Activated CD4-positive, alpha-beta T cell treated with anti-CD3 and anti-CD28 coated beads, Interleukin-2, Interleukin-4, amounts not matched to agents 100 ng/mL and 50 ng/mL, durations not matched to agents 16 hours and 8 hours (primary cell): Measurements from ENCODE around the gene AMBP.
"Not testable (repeated sequence)": the region's sequence is repeated elsewhere in the genome, so short reads cannot be mapped to it uniquely, and the experiment has no call there.

Source experiments
- DNase-seq: peaks from one replicate; pipeline ENCODE4 v3.0.0-alpha.2; 2020; ENCODE audit warnings: low spot score

The AMBP gene

GRCh38 chr9:114050646-114051045, 27.5 kb downstream of the AMBP start:
- DNase-seq = no peak

GRCh38 chr9:114050226-114050568, 27.9 kb downstream of the AMBP start:
- DNase-seq = no peak

GRCh38 chr9:114049441-114050225, 28.5 kb downstream of the AMBP start:
- no peak for DNase-seq

GRCh38 chr9:114048533-114049415, 29.3 kb downstream of the AMBP start:
- DNase-seq = no peak

- DNase-seq = no peak
These were observed 30.4 kb downstream of the AMBP start for GRCh38 chr9:114047717-114048116.

- no peak for DNase-seq
These were observed 31.2 kb downstream of the AMBP start for GRCh38 chr9:114046875-114047274.

GRCh38 chr9:114046237-114046755, 31.8 kb downstream of the AMBP start:
- no peak for DNase-seq

GRCh38 chr9:114043660-114044059, 34.4 kb downstream of the AMBP start:
- DNase-seq = not testable (repeated sequence)

- no peak for DNase-seq
These were observed 38.6 kb downstream of the AMBP start for GRCh38 chr9:114039484-114039883.

GRCh38 chr9:114038724-114039313, 39.3 kb downstream of the AMBP start:
- DNase-seq = no peak

GRCh38 chr9:114037961-114038723, 40.0 kb downstream of the AMBP start:
- no peak for DNase-seq

GRCh38 chr9:114037249-114037648, 40.9 kb downstream of the AMBP start:
- no peak for DNase-seq

GRCh38 chr9:114035845-114036801, 42.0 kb downstream of the AMBP start:
- no peak for DNase-seq

- DNase-seq = no peak
These were observed 42.8 kb downstream of the AMBP start for GRCh38 chr9:114035221-114035844.

GRCh38 chr9:114034661-114035062, 43.4 kb downstream of the AMBP start:
- DNase-seq = no peak

GRCh38 chr9:114034196-114034595, 43.9 kb downstream of the AMBP start:
- DNase-seq = no peak

- DNase-seq = no peak
These were observed 44.5 kb downstream of the AMBP start for GRCh38 chr9:114033397-114034103.

GRCh38 chr9:114031948-114032840, 45.9 kb downstream of the AMBP start:
- no peak for DNase-seq
